ENCODE results near the gene ARGLU1. TPM values are rescaled to one million over a fixed set of nuclear protein-coding genes. Genes with fewer than 3 reads are reported as not detected.

ARGLU1 gene
- total and polyA plus RNA-seq, 2 experiments from 2014 or later: 121 to 126 TPM

DNA sequence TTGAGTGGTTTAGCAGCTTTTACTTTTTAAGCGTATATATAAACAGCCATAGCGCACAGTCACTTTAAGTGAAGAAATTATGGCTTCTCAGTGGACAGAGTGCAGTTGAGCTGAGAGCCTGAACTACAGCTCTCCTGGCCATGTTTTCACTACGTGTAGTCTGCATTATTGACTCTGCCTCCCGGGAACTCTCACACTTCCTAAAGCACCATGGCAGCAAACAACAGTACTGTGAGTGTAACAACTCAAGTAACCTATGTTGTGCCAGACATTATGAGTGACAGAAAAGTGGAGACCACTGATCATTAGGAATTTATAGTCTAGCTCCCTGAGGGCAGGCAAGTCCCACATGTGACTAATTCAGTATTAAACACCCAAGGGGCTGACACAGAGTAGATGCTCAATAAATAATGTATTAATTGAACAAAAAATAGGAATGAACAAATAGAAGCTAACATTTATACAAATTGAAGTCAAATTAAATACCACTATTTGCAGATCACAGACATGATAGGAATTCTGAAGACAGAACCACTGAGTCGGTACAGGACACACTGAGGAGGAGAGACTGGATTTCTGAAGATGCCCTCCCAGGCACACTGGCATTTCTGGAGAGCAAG, 52.2 kb downstream of the ARGLU1 start:
- Histone ChIP-seq H3K36me3 (replicated peaks; ENCODE audit: insufficient read depth, low read depth) (no peaks in the 10 kb centered on the region), H3K4me2 (no peak overlapping the region), H3K9me2 (replicated peaks; ENCODE audit: insufficient read depth) (no peaks in the 10 kb centered on the region), H3K79me2 (peaks cover 99% of the 10 kb centered on the region), H3K27ac (peak overlapping the region; percentile 13), H2AFZ (no peak overlapping the region), H3K4me1 (ENCODE audit: insufficient read depth) (peaks cover 44% of the 10 kb centered on the region), H3K9me3 (ENCODE audit: low read depth) (no peaks in the 10 kb centered on the region), H3K4me3 (no peak overlapping the region), H4K20me1 (ENCODE audit: insufficient read depth, poor library complexity, severe bottlenecking) (peaks cover 24% of the 10 kb centered on the region), H3K27me3 (no peaks in the 10 kb centered on the region)
- 79% methylated on average over 5 of the region's 5 CpGs for WGBS (ENCODE audit: low lambda C conversion rate, missing lambda C conversion rate)
- no peak for DNase-seq (ENCODE audit: low spot score)
- TF ChIP-seq EZH2 (IDR thresholded peaks at IDR 0.05; ENCODE audit: borderline replicate concordance): no peak
- TF ChIP-seq, protein P1, sequence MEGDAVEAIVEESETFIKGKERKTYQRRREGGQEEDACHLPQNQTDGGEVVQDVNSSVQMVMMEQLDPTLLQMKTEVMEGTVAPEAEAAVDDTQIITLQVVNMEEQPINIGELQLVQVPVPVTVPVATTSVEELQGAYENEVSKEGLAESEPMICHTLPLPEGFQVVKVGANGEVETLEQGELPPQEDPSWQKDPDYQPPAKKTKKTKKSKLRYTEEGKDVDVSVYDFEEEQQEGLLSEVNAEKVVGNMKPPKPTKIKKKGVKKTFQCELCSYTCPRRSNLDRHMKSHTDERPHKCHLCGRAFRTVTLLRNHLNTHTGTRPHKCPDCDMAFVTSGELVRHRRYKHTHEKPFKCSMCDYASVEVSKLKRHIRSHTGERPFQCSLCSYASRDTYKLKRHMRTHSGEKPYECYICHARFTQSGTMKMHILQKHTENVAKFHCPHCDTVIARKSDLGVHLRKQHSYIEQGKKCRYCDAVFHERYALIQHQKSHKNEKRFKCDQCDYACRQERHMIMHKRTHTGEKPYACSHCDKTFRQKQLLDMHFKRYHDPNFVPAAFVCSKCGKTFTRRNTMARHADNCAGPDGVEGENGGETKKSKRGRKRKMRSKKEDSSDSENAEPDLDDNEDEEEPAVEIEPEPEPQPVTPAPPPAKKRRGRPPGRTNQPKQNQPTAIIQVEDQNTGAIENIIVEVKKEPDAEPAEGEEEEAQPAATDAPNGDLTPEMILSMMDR (IDR thresholded peaks at IDR 0.05; ENCODE audit: poor library complexity): no peak
- TF ChIP-seq EZH2phosphoT487 (IDR thresholded peaks at IDR 0.05; ENCODE audit: low read depth, severe bottlenecking, unreplicated experiment): no peak

DNA sequence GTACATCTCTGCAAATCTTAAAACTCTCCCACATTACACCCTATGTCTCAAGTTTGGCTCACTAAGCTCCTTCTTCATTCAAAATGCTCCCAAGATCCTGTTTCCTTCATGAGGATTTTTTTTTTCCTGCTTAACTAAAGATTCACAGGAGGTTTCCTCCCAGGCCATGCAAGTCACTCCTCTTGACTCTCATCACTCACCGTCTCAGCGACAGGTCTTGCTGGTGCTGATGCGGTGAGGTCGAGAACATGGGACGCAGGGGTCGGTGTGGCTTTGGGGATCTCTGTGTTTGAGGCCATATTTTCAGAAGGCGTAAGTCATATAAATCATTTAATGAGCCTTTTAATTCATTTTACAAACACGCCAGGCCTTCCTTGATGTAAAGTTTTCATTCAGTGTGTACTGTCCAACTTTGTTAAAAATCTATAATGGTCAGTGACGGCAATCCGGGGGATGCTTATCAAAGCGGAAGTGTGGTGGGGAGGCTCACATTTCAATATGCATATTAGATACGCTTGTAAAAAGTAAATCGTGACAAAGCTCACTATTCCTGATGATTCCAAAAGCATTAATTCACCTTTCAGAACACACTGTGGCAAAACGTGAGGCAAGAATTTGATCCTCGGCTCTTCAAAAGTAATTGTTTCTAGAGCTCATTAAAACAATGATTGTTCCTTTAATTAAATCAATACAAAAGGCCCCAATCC, 52.9 kb downstream of the ARGLU1 start:
- TF ChIP-seq EZH2 (IDR thresholded peaks at IDR 0.05; ENCODE audit: borderline replicate concordance): no peak
- TF ChIP-seq EZH2phosphoT487 (IDR thresholded peaks at IDR 0.05; ENCODE audit: low read depth, severe bottlenecking, unreplicated experiment): no peak
- TF ChIP-seq, protein P1 (IDR thresholded peaks at IDR 0.05; ENCODE audit: poor library complexity): no peak
- Histone ChIP-seq H3K4me3 (no peak overlapping the region), H3K9me3 (ENCODE audit: low read depth) (no peaks in the 10 kb centered on the region), H3K27me3 (no peaks in the 10 kb centered on the region), H2AFZ (no peak overlapping the region), H3K79me2 (peaks cover 100% of the 10 kb centered on the region), H3K4me1 (ENCODE audit: insufficient read depth) (peaks cover 40% of the 10 kb centered on the region), H3K4me2 (no peak overlapping the region), H3K9me2 (replicated peaks; ENCODE audit: insufficient read depth) (no peaks in the 10 kb centered on the region), H3K27ac (peak overlapping the region; percentile 20), H4K20me1 (ENCODE audit: insufficient read depth, poor library complexity, severe bottlenecking) (peaks cover 24% of the 10 kb centered on the region), H3K36me3 (replicated peaks; ENCODE audit: insufficient read depth, low read depth) (no peaks in the 10 kb centered on the region)
- 87% methylated on average over 15 of the region's 15 CpGs for WGBS (ENCODE audit: low lambda C conversion rate, missing lambda C conversion rate)
- no peak for DNase-seq (ENCODE audit: low spot score)

DNA sequence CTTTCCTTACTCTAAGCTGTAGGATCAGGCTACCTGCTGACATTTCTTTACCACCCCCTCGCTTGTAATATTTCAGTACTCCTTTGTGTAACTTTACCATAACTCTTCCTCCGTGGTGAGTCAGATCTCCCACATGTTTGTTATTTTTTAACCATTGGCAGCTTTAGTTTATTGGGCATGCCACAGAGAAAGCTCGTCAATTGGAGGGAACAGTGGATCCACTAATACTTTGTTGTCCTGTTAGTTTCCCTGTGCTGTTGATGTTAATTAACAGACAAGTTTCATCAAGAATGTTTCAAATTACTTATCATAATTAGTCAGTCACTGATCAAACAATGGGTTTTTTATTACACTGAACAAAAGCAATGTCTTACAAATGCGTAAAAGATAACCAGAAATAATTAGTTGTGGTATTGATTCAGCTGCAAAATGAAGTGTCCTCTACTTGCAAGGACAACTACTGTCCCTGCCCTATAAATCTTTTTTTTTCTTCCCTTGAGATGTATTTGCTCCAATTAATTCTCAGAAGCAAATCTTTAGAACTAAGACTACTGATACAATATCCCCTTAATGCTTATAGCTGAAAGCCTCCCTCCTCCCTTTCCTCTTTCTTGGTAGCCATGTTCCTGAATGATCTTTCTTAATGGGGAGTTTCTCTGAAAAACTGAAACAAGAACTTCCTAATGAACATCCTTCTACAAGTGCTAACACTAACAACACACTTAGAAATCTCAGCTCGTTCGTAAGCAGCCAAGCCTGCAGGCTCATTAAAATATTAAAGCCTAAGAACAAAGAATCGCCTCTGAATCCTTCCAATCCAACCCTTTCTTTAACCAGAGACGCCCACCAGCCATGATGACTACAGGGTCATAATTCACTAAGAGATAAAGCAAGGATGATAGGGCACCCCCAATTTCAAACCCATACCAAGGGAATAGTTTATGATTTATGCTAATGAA, 54.6 kb downstream of the ARGLU1 start:
- no peaks in the 10 kb centered on the region for H3K27me3 ChIP-seq
- peaks cover 100% of the 10 kb centered on the region for H3K79me2 ChIP-seq
- peak overlapping the region; percentile 38 for H3K27ac ChIP-seq
- TF ChIP-seq EZH2phosphoT487 (IDR thresholded peaks at IDR 0.05; ENCODE audit: low read depth, severe bottlenecking, unreplicated experiment) (no peak), EZH2 (IDR thresholded peaks at IDR 0.05; ENCODE audit: borderline replicate concordance) (no peak)
- peaks cover 17% of the 10 kb centered on the region for H4K20me1 ChIP-seq (ENCODE audit: insufficient read depth, poor library complexity, severe bottlenecking)
- no peak overlapping the region for H3K4me3 ChIP-seq
- no peaks in the 10 kb centered on the region for H3K36me3 ChIP-seq (replicated peaks; ENCODE audit: insufficient read depth, low read depth)
- H3K9me3 ChIP-seq (ENCODE audit: low read depth): no peaks in the 10 kb centered on the region
- WGBS (ENCODE audit: low lambda C conversion rate, missing lambda C conversion rate): 59% methylated on average over 8 of the region's 8 CpGs
- DNase-seq (ENCODE audit: low spot score): no peak
- no peak overlapping the region for H2AFZ ChIP-seq
- no peaks in the 10 kb centered on the region for H3K9me2 ChIP-seq (replicated peaks; ENCODE audit: insufficient read depth)
- H3K4me1 ChIP-seq (ENCODE audit: insufficient read depth): peaks cover 39% of the 10 kb centered on the region
- H3K4me2 ChIP-seq: peak overlapping the region; percentile 33

Data from hepatocyte (in vitro differentiated cells).